ENCODE data around the gene DCXR.

GRCh38 chr17:82055023-82055964, 17.8 kb upstream of the DCXR start:
- TF ChIP-seq POLR2A (IDR thresholded peaks at IDR 0.05) (no peak), CTCF (IDR thresholded peaks at IDR 0.05) (no peak), POLR2AphosphoS5 (IDR thresholded peaks at IDR 0.05; ENCODE audit: insufficient read depth in 1 of 2, low read depth in 1 of 2) (no peak)
